Spleen (tissue), 7 donors: Measurements from ENCODE around the gene RAD51B.

Experiments
- POLR2A ChIP-seq, 3 donors: fragments of 450-650 bp; IDR thresholded peaks; one replicate each; pipeline ENCODE4 v1.5.1; 2017; ENCODE audit warnings: antibody characterized with exemption in 3 of 3, mild to moderate bottlenecking in 1 of 3
- TF ChIP-seq, protein P1 (sequence below), 11 experiments: fragments of 200-600 bp in 7 of 11; fragments of 450-650 bp in 4 of 11; sonication (generic) in 4 of 11; IDR thresholded peaks in 8 of 11; conservative IDR thresholded peaks in 3 of 11; 1 replicate in 7 of 11; 2 replicates in 4 of 11; pipeline versions ENCODE4 v1.4.0 to v1.8.0; 2016 to 2021; ENCODE audit warnings: antibody characterized with exemption in 11 of 11, inconsistent platforms in 4 of 11, mild to moderate bottlenecking in 1 of 11
- donor health status: DM: no; HTN: no; CAD: no; lungs with moderate emphysema.
- donor health status: DM: no; HTN: no; CAD: no.
- donor health status: DM: no; HTN: no; CAD: no.

DNA sequence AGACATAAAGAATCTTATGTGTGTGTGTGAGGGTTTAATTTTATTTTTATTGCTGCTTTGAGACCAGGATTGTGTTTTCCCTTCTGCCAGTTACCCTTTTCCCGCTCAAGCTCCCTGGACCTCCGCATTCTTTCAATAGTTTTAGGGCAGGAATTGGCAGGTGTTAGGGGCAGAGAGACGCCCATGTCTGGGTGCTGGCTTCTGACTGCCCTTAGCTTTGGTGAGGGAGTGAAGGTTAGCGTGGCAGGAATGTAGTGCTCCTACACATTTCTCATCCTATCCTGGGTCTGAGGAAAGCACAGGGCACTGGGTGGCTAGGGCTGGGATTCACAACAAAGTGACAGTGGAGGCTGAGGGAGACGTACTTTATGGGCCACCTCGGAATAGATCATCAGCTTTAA, 545.2 kb downstream of the RAD51B start:
- TF ChIP-seq POLR2A (IDR thresholded peaks at IDR 0.05), result no peak
- TF ChIP-seq, protein P1, sequence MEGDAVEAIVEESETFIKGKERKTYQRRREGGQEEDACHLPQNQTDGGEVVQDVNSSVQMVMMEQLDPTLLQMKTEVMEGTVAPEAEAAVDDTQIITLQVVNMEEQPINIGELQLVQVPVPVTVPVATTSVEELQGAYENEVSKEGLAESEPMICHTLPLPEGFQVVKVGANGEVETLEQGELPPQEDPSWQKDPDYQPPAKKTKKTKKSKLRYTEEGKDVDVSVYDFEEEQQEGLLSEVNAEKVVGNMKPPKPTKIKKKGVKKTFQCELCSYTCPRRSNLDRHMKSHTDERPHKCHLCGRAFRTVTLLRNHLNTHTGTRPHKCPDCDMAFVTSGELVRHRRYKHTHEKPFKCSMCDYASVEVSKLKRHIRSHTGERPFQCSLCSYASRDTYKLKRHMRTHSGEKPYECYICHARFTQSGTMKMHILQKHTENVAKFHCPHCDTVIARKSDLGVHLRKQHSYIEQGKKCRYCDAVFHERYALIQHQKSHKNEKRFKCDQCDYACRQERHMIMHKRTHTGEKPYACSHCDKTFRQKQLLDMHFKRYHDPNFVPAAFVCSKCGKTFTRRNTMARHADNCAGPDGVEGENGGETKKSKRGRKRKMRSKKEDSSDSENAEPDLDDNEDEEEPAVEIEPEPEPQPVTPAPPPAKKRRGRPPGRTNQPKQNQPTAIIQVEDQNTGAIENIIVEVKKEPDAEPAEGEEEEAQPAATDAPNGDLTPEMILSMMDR (IDR thresholded peaks at IDR 0.05 in 8 of 11, conservative IDR thresholded peaks at IDR 0.05 in 3 of 11), result no peak
